Airway epithelial cell (primary cell): ENCODE measurements around the gene GNB2. TPM values are rescaled to one million over a fixed set of nuclear protein-coding genes. Genes with fewer than 3 reads are reported as not detected.

Experiments
- total RNA-seq: library from RNA; depleted of rRNA; stranded (reverse); fragments of >200 nt; gene quantifications from 2 replicates; pipeline ENCODE4 v1.2.3, GENCODE V29; 2015

Gene GNB2
- total RNA-seq: 255 and 264 TPM in 2 replicates

GRCh38 chr7:100673302-100673941, at the start of gene GNB2:
GNB2 (plus strand) TSS chr7:100673740; CDS start chr7:100676266, 2,526 bp downstream.

GRCh38 chr7:100641463-100641859, 32.1 kb upstream of the GNB2 start, which contains the start of gene TFR2:
TFR2 (minus strand) TSS chr7:100641552; CDS start chr7:100641509, 43 bp downstream.

GRCh38 chr7:100655908-100656674, 17.4 kb upstream of the GNB2 start, which contains the start of gene ACTL6B:
ACTL6B (minus strand) TSS chr7:100656448; CDS start chr7:100656354, 94 bp downstream.

GRCh38 chr7:100694098-100694745, 20.7 kb downstream of the GNB2 start, which contains the start of gene GIGYF1:
GIGYF1 (minus strand) TSS chr7:100694250; CDS start chr7:100688238, 6,012 bp downstream.

GRCh38 chr7:100705753-100706671, 32.5 kb downstream of the GNB2 start, which contains the start of gene POP7:
POP7 (plus strand) TSS chr7:100706121; CDS start chr7:100706831, 710 bp downstream.

GRCh38 chr7:100720279-100720670, 46.7 kb downstream of the GNB2 start, which contains the start of gene EPO:
EPO (plus strand) TSS chr7:100720468; CDS start chr7:100720981, 513 bp downstream.

Other genes with a start within 250 kb of the GNB2 start
- gene ZCWPW1, start 245.0 kb upstream of the GNB2 start, total RNA-seq: 2.5 and 6.3 TPM in 2 replicates
- gene MEPCE, start 243.9 kb upstream of the GNB2 start, total RNA-seq: 15.7 and 21.0 TPM in 2 replicates
- gene PPP1R35, start 237.2 kb upstream of the GNB2 start, total RNA-seq: 35.0 and 37.2 TPM in 2 replicates
- 0.14 TPM in 1 of 2 replicates, not detected in the other for gene SPACDR, start 209.5 kb upstream of the GNB2 start, total RNA-seq
- gene TSC22D4, start 194.5 kb upstream of the GNB2 start, total RNA-seq: 32.3 and 45.8 TPM in 2 replicates
- gene NYAP1, start 189.8 kb upstream of the GNB2 start, total RNA-seq: 0.65 and 2.1 TPM in 2 replicates
- gene AGFG2, start 134.5 kb upstream of the GNB2 start, total RNA-seq: 11.7 and 13.3 TPM in 2 replicates
- 0.35 TPM in 1 of 2 replicates, not detected in the other for gene SAP25, start 99.8 kb upstream of the GNB2 start, total RNA-seq
- 23.6 and 41.6 TPM in 2 replicates for gene LRCH4, start 87.6 kb upstream of the GNB2 start, total RNA-seq
- 0.21 and 0.28 TPM in 2 replicates for gene FBXO24, start 87.4 kb upstream of the GNB2 start, total RNA-seq
- gene PCOLCE, start 71.4 kb upstream of the GNB2 start, total RNA-seq: 4.6 and 7.0 TPM in 2 replicates
- gene MOSPD3, start 61.2 kb upstream of the GNB2 start, total RNA-seq: 17.2 and 21.1 TPM in 2 replicates
- 0.05 and 0.71 TPM in 2 replicates for gene TFR2, start 32.2 kb upstream of the GNB2 start, total RNA-seq
- gene ACTL6B, start 17.3 kb upstream of the GNB2 start, total RNA-seq: not detected in 2 replicates
- 7.4 and 9.7 TPM in 2 replicates for gene GIGYF1, start 20.5 kb downstream of the GNB2 start, total RNA-seq
- 39.9 and 54.2 TPM in 2 replicates for gene POP7, start 32.4 kb downstream of the GNB2 start, total RNA-seq
- not detected in 2 replicates for gene EPO, start 46.7 kb downstream of the GNB2 start, total RNA-seq
- gene ZAN, start 59.9 kb downstream of the GNB2 start, total RNA-seq: not detected in 2 replicates
- gene EPHB4, start 153.8 kb downstream of the GNB2 start, total RNA-seq: 74.9 and 101 TPM in 2 replicates
- gene SLC12A9, start 179.0 kb downstream of the GNB2 start, total RNA-seq: 12.2 and 20.5 TPM in 2 replicates
- gene TRIP6, start 193.6 kb downstream of the GNB2 start, total RNA-seq: 166 and 169 TPM in 2 replicates
- gene SRRT, start 201.4 kb downstream of the GNB2 start, total RNA-seq: 66.3 and 73.5 TPM in 2 replicates
- gene UFSP1, start 216.0 kb downstream of the GNB2 start, total RNA-seq: 3.0 and 3.5 TPM in 2 replicates
- not detected in 2 replicates for gene ACHE, start 222.1 kb downstream of the GNB2 start, total RNA-seq